ENCODE results near the gene ALDH1L1.

DNA sequence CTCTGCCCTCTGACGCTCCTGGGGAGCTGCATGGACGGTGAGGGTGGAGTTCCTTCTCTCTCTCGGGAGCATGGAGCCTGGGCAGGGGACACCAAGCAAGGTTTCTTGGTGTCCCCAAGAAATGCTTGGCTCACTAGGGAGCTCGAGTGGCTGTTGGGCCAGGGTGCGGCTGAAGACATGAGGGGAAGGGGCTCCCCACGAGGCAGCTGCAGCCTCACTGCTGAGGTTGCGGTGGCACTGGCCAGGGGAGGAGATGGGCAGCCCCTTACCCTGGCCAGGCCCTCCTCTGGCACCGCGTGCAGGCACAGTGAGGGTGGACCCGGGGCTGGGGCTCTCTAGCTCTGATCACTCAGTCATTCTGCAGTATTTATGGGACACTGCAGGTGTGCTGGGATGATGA is 52.9 kb downstream of the ALDH1L1 start:
- TF ChIP-seq POLR2AphosphoS5 (IDR thresholded peaks at IDR 0.05; ENCODE audit: low read depth, low read length) = no peak
- no peak for TF ChIP-seq CTCF (IDR thresholded peaks at IDR 0.05)
- TF ChIP-seq SIN3A (IDR thresholded peaks at IDR 0.05; ENCODE audit: borderline replicate concordance, insufficient read depth, low read depth, low read length) = no peak
- TF ChIP-seq REST (IDR thresholded peaks at IDR 0.05; ENCODE audit: insufficient read depth in 1 of 2, low read depth in 2 of 2, low read length in 1 of 2) = no peak
- TF ChIP-seq TCF7L2 (IDR thresholded peaks at IDR 0.05; ENCODE audit: low read depth, low read length) = no peak
